Measurements from ENCODE around the gene PRR23C.

PRR23C gene
- long read RNA-seq: 0 reads

- TF ChIP-seq, protein P1, sequence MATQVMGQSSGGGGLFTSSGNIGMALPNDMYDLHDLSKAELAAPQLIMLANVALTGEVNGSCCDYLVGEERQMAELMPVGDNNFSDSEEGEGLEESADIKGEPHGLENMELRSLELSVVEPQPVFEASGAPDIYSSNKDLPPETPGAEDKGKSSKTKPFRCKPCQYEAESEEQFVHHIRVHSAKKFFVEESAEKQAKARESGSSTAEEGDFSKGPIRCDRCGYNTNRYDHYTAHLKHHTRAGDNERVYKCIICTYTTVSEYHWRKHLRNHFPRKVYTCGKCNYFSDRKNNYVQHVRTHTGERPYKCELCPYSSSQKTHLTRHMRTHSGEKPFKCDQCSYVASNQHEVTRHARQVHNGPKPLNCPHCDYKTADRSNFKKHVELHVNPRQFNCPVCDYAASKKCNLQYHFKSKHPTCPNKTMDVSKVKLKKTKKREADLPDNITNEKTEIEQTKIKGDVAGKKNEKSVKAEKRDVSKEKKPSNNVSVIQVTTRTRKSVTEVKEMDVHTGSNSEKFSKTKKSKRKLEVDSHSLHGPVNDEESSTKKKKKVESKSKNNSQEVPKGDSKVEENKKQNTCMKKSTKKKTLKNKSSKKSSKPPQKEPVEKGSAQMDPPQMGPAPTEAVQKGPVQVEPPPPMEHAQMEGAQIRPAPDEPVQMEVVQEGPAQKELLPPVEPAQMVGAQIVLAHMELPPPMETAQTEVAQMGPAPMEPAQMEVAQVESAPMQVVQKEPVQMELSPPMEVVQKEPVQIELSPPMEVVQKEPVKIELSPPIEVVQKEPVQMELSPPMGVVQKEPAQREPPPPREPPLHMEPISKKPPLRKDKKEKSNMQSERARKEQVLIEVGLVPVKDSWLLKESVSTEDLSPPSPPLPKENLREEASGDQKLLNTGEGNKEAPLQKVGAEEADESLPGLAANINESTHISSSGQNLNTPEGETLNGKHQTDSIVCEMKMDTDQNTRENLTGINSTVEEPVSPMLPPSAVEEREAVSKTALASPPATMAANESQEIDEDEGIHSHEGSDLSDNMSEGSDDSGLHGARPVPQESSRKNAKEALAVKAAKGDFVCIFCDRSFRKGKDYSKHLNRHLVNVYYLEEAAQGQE (IDR thresholded peaks at IDR 0.05; ENCODE audit: insufficient replicate concordance, low read depth): no peak
- TF ChIP-seq CTCF (IDR thresholded peaks at IDR 0.05; ENCODE audit: insufficient read depth, low read length) (no peak), POLR2AphosphoS5 (IDR thresholded peaks at IDR 0.05; ENCODE audit: low read depth) (no peak)
- no peak within 1 kb of the TSS for H3K4me3 ChIP-seq (replicated peaks; ENCODE audit: insufficient read depth, low read length)
- DNase-seq (ENCODE audit: low read depth in 1 of 2, low spot score in 1 of 2): no peak
- no peak within 1 kb of the TSS for H3K27ac ChIP-seq (replicated peaks)
- H3K27me3 ChIP-seq (ENCODE audit: insufficient read depth, poor library complexity, severe bottlenecking): no peaks in the 10 kb centered on the region
Measured at GRCh38 chr3:139044366-139045210, at the start of gene PRR23C. Gene PRR23C (minus strand): TSS chr3:139044892. CDS start chr3:139044620, 272 bp downstream.

DNA sequence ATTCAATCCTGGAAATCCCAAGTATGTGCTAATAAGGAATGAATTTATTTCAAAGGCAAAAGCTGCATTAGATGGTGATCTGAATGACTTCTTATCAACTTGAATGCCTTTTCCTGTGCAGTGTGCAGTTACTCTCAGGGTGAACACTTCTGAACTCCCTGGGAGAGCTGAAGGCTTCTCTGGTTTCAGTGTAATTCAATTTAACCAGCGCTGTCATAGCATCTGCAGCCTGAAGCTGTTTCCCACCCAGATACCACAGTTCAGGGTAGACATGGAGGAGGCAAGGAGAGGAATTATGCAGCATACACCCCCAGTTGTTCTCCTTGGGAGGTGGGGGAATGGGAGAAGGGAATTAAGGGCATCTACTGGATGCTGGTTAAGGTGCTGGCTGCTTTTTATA is 49.1 kb upstream of the PRR23C start:
- Histone ChIP-seq H3K27ac (replicated peaks) (no peak overlapping the region), H3K27me3 (ENCODE audit: insufficient read depth, poor library complexity, severe bottlenecking) (peaks cover 8% of the 10 kb centered on the region), H3K4me3 (replicated peaks; ENCODE audit: insufficient read depth, low read length) (no peak overlapping the region)
- TF ChIP-seq GABPA (IDR thresholded peaks at IDR 0.05; ENCODE audit: low read depth) (no peak), CTCF (IDR thresholded peaks at IDR 0.05; ENCODE audit: insufficient read depth, low read length) (no peak), POLR2AphosphoS5 (IDR thresholded peaks at IDR 0.05; ENCODE audit: low read depth) (no peak), SPI1 (IDR thresholded peaks at IDR 0.05; ENCODE audit: borderline replicate concordance, low read depth) (no peak)
- TF ChIP-seq, protein P1 (IDR thresholded peaks at IDR 0.05; ENCODE audit: insufficient replicate concordance, low read depth): no peak
- no peak for DNase-seq (ENCODE audit: low read depth in 1 of 2, low spot score in 1 of 2)

DNA sequence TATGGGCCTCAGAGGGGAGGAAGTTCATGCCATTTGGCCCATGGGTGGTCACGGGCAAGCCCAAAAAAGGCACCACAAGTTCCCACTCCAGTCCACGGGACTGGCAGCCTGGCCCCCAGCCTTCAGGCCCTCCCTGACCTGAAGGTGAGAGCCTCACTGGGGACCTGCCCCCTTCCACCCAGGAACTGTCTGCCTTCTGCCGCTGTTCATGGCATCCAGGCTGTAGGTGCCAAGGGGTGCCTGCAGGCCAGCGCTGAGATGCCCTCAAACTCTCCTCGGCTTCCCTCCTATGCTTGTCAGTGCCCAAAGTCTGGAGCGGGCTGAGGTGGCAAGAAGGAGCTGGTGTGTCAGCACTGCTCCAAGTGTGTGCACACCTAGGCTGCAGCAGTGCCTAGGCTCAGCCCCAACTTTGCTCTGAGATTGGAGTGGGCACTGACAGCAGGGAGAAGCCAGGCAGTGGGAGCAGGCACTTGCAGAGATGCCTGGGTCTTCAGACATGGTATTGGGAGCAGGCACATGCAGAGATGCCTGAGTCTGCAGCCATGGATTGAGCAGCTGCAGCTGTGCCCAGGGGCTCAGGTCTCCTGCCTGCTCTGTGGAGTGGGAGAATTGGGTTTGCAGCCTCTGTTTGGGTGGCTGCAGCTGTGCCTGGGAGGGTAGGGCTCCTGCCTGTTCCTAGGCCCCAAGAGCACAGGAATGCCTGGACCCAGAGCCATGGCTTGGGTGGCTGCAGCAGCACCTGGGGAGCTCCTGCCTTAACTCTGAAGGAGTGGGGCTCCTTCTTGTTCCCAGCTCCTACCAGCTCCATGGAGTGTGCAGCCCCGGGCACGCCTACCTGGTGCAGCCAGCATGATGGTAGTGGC is 44.0 kb upstream of the PRR23C start:
- no peak overlapping the region for H3K4me3 ChIP-seq (replicated peaks; ENCODE audit: insufficient read depth, low read length)
- TF ChIP-seq SPI1 (IDR thresholded peaks at IDR 0.05; ENCODE audit: borderline replicate concordance, low read depth): no peak
- no peak for TF ChIP-seq GABPA (IDR thresholded peaks at IDR 0.05; ENCODE audit: low read depth)
- TF ChIP-seq, protein P1 (IDR thresholded peaks at IDR 0.05; ENCODE audit: insufficient replicate concordance, low read depth): no peak
- TF ChIP-seq POLR2AphosphoS5 (IDR thresholded peaks at IDR 0.05; ENCODE audit: low read depth): no peak
- TF ChIP-seq CTCF (IDR thresholded peaks at IDR 0.05; ENCODE audit: insufficient read depth, low read length): no peak
- no peak for DNase-seq (ENCODE audit: low read depth in 1 of 2, low spot score in 1 of 2)
- H3K27me3 ChIP-seq (ENCODE audit: insufficient read depth, poor library complexity, severe bottlenecking): peaks cover 12% of the 10 kb centered on the region
- no peak overlapping the region for H3K27ac ChIP-seq (replicated peaks)

Measured in HL-60 (cell line).